Transverse colon (tissue), 4 donors: ENCODE results near the gene AMPD3. TPM values are rescaled to one million over a fixed set of nuclear protein-coding genes. Genes with fewer than 3 reads are reported as not detected.

Experiments
- DNase-seq: peaks from one replicate; pipeline ENCODE4 v3.0.0-alpha.2; 2019
- H3K27ac ChIP-seq, 4 donors: fragments of 200-600 bp; sonication (generic); 2 replicates each; pipeline ENCODE4 v1.5.1; 2016 to 2018; ENCODE audit warnings: inconsistent platforms in 4 of 4
- H3K27me3 ChIP-seq: fragments of 200-600 bp; sonication (generic); 2 replicates; pipeline ENCODE4 v1.5.1; 2017; ENCODE audit warnings: inconsistent platforms
- H3K36me3 ChIP-seq, 4 donors: fragments of 200-600 bp; sonication (generic); 2 replicates each; pipeline ENCODE4 v1.5.1; 2017 to 2019; ENCODE audit warnings: inconsistent platforms in 4 of 4
- H3K4me1 ChIP-seq, 4 donors: fragments of 200-600 bp; sonication (generic); 2 replicates each; pipeline ENCODE4 v1.5.1; 2017 to 2020; ENCODE audit warnings: inconsistent platforms in 4 of 4
- H3K4me3 ChIP-seq, 4 donors: fragments of 200-600 bp; sonication (generic); 1 replicate in 1 of 4; 2 replicates in 3 of 4; pipeline versions ENCODE4 v1.5.1 to v1.6.1; 2017 to 2019; ENCODE audit warnings: inconsistent platforms in 4 of 4
- H3K9me3 ChIP-seq, 2 donors: fragments of 200-600 bp; sonication (generic); 2 replicates each; pipeline ENCODE4 v1.5.1; 2017 to 2019; ENCODE audit warnings: inconsistent platforms in 2 of 2
- CTCF ChIP-seq, 5 experiments: fragments of 200-600 bp in 3 of 5; fragments of 450-650 bp in 2 of 5; sonication (generic) in 3 of 5; IDR thresholded peaks; 1 replicate in 2 of 5; 2 replicates in 3 of 5; pipeline ENCODE4 v1.5.1; 2016 to 2017; ENCODE audit warnings: antibody characterized with exemption in 5 of 5, inconsistent platforms in 3 of 5, mild to moderate bottlenecking in 2 of 5, moderate library complexity in 1 of 5
- EP300 ChIP-seq: sonication (generic); formaldehyde crosslinking; IDR thresholded peaks from one replicate; pipeline ENCODE4 v1.6.1; 2017; ENCODE audit warnings: antibody characterized with exemption, low read depth
- POLR2A ChIP-seq: fragments of 450-650 bp; IDR thresholded peaks from one replicate; pipeline ENCODE4 v1.6.1; 2016; ENCODE audit warnings: antibody characterized with exemption, mild to moderate bottlenecking, moderate library complexity
- POLR2AphosphoS5 ChIP-seq, 3 donors: sonication (generic); formaldehyde crosslinking; IDR thresholded peaks; one replicate each; pipeline ENCODE4 v1.6.1; 2016; ENCODE audit warnings: antibody characterized with exemption in 3 of 3
- WGBS, 2 donors: methylation state at CpG; one replicate each; pipeline ENCODE4 v1.1.5; 2018; ENCODE audit warnings: low coverage in 1 of 2; 5-methylcytosine and 5-hydroxymethylcytosine counted together
- in situ Hi-C, 4 donors: fragments of 200-750 bp; cut with MboI; loops; one replicate each; pipeline versions ENCODE4 v1.15.0 to v1.15.1; 2017; ENCODE audit warnings: low sequenced_read_pairs in 3 of 4, low pct_ligation_motif_present in 1 of 4, low pct_unique_long_range_greater_than_20kb in 1 of 4
- intact Hi-C: fragments of 100-400 bp; cut with DNase I; formaldehyde crosslinking; loops from one replicate; pipeline ENCODE4 v1.15.1; 2023; ENCODE audit warnings: low total_unique reads
- total RNA-seq, 4 donors: library from RNA; depleted of rRNA; stranded (reverse); fragments of >200 nt; gene quantifications; one replicate each; pipeline ENCODE4 v1.1.0, GENCODE V29; 2016

AMPD3 gene
- total RNA-seq, 4 donors from 2014 or later = 2.4 to 32.9 (median 11.2) TPM

DNA sequence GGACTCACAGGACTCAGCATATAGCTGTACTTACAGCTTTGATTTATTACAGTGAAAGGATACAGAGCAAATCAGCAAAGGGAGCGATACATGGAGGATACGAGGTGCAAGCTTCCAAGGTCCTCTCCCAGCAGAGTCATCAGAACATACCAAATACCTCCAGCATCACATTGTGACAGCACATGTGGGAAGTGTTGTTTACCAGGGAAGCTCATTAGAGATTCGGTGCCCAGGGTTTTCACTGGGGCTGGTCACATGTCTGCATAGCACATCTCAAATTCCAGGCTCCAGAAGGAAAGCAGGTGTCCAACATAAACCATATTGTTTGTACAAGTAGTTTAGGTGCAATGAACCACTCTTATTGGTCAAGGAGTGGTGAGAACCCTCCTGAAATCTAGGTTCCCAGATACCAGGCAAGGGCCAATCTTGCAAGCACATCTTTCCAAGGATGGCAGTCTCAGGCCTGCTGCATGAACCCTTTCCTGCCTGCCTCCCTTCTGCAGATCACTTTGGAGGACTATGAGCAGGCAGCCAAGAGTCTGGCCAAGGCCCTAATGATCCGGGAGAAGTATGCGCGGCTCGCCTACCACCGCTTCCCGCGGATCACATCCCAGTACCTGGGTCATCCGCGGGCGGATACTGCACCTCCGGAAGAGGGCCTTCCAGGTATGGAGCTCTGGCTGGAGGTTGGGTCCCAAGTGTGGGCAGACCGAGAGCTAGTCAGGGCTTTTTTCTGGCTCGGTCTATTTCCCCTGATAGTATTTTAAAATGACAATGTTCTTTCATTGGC is 26.7 kb downstream of the AMPD3 start:
- DNase-seq = no peak
- 80 to 93% methylated on average over 1 to 16 of the region's 16 CpGs for WGBS, 2 donors
- in situ Hi-C loops = no loop called here

DNA sequence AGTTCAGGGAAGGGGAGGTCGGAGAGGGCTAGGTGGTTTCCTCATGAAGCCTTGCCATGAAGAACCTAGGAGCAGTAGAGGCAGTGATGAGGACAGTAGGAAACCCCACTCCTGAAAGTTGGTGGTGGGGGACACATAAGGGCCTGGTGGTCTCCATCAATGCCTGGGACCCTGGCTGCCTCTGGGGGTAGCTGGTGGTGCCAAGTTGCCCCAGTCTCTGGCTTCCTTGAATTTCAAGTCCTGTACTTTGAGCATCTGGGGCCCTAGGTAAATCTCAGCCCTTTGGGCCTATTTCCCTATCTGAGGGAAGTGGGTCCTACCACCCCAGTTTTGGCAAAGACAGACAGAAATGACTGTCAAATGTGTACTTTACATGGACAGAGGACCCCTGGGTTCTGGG is 28.1 kb downstream of the AMPD3 start:
- Histone ChIP-seq H3K27me3 (no peaks in the 10 kb centered on the region), H3K27ac (no peak overlapping the region), H3K36me3 (no peaks in the 10 kb centered on the region), H3K9me3 (no peaks in the 10 kb centered on the region), H3K4me1 (peaks cover 0 to 3% (median 0%) of the 10 kb centered on the region in 4 donors), H3K4me3 (no peak overlapping the region)
- no peak for DNase-seq
- TF ChIP-seq EP300 = no peak
- TF ChIP-seq CTCF (IDR thresholded peaks at IDR 0.05) = no peak
- TF ChIP-seq POLR2AphosphoS5 (IDR thresholded peaks at IDR 0.05) = no peak
- no peak for TF ChIP-seq POLR2A
- 92% methylated on average over 1 of the region's 1 CpG; no CpG with 5 or more reads in 1 of the 2 donors for WGBS, 2 donors
- in situ Hi-C loops (no loop called here), intact Hi-C loops (no loop called here)

More for the DNA sequence above, 26.7 kb downstream of the AMPD3 start:
- no peaks in the 10 kb centered on the region for H3K27me3 ChIP-seq
- no peaks in the 10 kb centered on the region for H3K4me1 ChIP-seq
- H3K4me3 ChIP-seq = no peak overlapping the region
- intact Hi-C loops = no loop called here
- H3K36me3 ChIP-seq = no peaks in the 10 kb centered on the region
- TF ChIP-seq CTCF (IDR thresholded peaks at IDR 0.05) (no peak), POLR2A (no peak), EP300 (no peak), POLR2AphosphoS5 (IDR thresholded peaks at IDR 0.05) (no peak)
- H3K9me3 ChIP-seq = no peaks in the 10 kb centered on the region
- H3K27ac ChIP-seq = no peak overlapping the region

- no peaks in the 10 kb centered on the region for H3K27me3 ChIP-seq
- in situ Hi-C loops = no loop called here
- no peak overlapping the region for H3K4me3 ChIP-seq
- H3K9me3 ChIP-seq = no peaks in the 10 kb centered on the region
- H3K36me3 ChIP-seq = no peaks in the 10 kb centered on the region
- DNase-seq = no peak
- TF ChIP-seq CTCF (IDR thresholded peaks at IDR 0.05) (no peak), POLR2A (no peak), POLR2AphosphoS5 (IDR thresholded peaks at IDR 0.05) (no peak), EP300 (no peak)
- peaks cover 0 to 6% (median under 1%) of the 10 kb centered on the region in 4 donors for H3K4me1 ChIP-seq
- no peak overlapping the region for H3K27ac ChIP-seq
- intact Hi-C loops = no loop called here
- 62% methylated on average over 3 of the region's 3 CpGs; no CpG with 5 or more reads in 1 of the 2 donors for WGBS, 2 donors
These were observed 28.5 kb downstream of the AMPD3 start for GRCh38 chr11:10483584-10483983.

DNA sequence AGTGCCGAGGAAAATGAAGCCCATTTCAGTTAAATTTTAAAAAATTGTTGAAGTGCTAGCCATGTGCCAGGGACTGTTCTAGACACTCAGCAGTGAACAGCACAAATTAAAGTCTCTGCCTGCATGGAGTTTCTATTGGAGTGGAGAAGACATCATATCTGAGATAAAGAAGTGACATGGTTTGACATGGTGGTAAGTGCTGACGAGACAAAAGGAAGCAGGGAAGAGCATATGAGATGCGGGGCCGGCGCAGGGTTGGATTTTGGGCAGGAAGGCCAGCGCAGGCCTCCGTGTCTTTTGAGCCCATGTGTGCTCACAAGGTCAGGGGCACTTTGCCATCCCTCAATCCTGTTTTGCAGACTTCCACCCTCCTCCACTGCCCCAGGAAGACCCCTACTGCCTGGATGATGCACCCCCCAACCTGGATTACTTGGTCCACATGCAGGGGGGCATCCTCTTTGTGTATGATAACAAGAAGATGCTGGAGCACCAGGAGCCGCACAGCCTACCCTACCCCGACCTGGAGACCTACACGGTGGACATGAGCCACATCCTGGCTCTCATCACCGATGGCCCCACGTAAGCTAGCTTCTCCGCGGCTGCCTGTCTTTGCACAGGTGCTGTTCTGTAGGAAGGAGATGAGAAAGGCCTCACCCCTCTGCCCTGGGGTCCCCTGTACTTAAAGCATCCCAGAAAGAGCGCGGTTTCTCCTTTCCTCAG is 29.6 kb downstream of the AMPD3 start:
- DNase-seq = no peak
- Histone ChIP-seq H3K4me1 (peaks cover 0 to 10% (median 5%) of the 10 kb centered on the region in 4 donors), H3K36me3 (no peaks in the 10 kb centered on the region), H3K4me3 (no peak overlapping the region), H3K27me3 (no peaks in the 10 kb centered on the region), H3K27ac (no peak overlapping the region), H3K9me3 (no peaks in the 10 kb centered on the region)
- intact Hi-C loops (no loop called here), in situ Hi-C loops (no loop called here)
- no peak for TF ChIP-seq POLR2AphosphoS5 (IDR thresholded peaks at IDR 0.05)
- TF ChIP-seq CTCF (IDR thresholded peaks at IDR 0.05) = no peak
- TF ChIP-seq EP300 = no peak
- TF ChIP-seq POLR2A = no peak
- 85 to 91% methylated on average over 9 to 16 of the region's 16 CpGs for WGBS, 2 donors
